Measurements from ENCODE around the gene E2F1. TPM values are rescaled to one million over a fixed set of nuclear protein-coding genes. Genes with fewer than 3 reads are reported as not detected.

E2F1 gene
- total and polyA plus RNA-seq, 10 donors = 2.5 to 6.9 (median 5.0) TPM

GRCh38 chr20:33685328-33686099 is 671 bp downstream of the E2F1 start:
- WGBS, 5 donors = 0 to 3% (median 2%) methylated on average over 12 to 53 of the region's 53 CpGs
- Histone ChIP-seq H3K36me3 (no peaks in the 10 kb centered on the region), H3K4me1 (peaks cover 8 to 60% (median 30%) of the 10 kb centered on the region in 6 donors), H3K9me3 (no peaks in the 10 kb centered on the region), H3K27me3 (replicated peaks in 1 of 7) (no peaks in the 10 kb centered on the region), H3K27ac (peak overlapping the region in 6 of 8 donors; percentile 15 to 74 (median 59)), H3K4me3 (peak overlapping the region; percentile 13 to 75 (median 44))
- intact Hi-C loops (cut with DNase I; ENCODE audit: low total_unique reads) = no loop called here
- DNase-seq = peak; percentile 87
- TF ChIP-seq POLR2A (IDR thresholded peaks at IDR 0.05) = no peak
- TF ChIP-seq, protein P1, sequence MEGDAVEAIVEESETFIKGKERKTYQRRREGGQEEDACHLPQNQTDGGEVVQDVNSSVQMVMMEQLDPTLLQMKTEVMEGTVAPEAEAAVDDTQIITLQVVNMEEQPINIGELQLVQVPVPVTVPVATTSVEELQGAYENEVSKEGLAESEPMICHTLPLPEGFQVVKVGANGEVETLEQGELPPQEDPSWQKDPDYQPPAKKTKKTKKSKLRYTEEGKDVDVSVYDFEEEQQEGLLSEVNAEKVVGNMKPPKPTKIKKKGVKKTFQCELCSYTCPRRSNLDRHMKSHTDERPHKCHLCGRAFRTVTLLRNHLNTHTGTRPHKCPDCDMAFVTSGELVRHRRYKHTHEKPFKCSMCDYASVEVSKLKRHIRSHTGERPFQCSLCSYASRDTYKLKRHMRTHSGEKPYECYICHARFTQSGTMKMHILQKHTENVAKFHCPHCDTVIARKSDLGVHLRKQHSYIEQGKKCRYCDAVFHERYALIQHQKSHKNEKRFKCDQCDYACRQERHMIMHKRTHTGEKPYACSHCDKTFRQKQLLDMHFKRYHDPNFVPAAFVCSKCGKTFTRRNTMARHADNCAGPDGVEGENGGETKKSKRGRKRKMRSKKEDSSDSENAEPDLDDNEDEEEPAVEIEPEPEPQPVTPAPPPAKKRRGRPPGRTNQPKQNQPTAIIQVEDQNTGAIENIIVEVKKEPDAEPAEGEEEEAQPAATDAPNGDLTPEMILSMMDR (IDR thresholded peaks at IDR 0.05 in 8 of 11, conservative IDR thresholded peaks at IDR 0.05 in 3 of 11) = no peak
- peak in 1 of 3 donors; percentile 31 for TF ChIP-seq POLR2AphosphoS5 (IDR thresholded peaks at IDR 0.05)

DNA sequence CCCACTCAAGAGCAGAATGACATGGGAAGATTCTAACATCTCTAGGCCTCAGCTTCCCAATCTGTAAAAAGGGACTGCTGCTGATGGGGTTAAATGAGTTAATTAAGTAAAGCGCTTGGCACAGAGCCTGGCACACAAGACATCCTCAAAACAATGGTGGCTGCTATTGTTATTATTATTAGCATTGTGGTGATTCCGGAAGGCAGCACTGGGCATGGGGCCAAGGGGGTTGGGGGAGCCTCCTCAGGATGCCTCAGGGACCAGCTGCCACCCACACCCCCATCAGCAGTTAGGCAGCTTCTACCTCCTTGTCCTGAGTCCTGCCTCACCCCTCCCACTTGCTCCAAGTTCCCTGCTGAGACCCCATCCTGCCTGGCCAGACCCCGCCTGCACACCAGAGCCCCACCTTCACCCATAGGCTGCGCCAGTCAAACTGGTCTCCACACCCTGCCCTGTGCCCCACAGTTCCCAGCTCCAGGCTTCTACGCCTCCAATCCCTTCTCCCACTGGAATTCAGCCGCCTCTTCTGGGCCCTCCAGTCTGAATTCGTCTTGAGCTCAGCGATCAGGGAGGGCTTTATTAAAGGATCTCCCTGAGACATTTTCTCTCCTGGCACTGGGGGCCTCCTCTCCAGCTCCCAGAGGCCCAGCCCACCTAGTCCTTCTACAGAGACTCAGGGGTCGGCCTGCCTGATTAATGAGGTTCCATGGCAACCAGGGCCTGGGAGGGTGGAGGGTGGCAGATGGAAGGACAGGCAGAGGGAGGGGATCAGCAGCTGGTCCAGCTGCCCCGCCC is 1.5 kb downstream of the E2F1 start:
- no peaks in the 10 kb centered on the region for H3K9me3 ChIP-seq
- 46 to 54% (median 51%) methylated on average over 10 of the region's 10 CpGs for WGBS, 5 donors
- intact Hi-C loops (cut with DNase I; ENCODE audit: low total_unique reads) = no loop called here
- no peak for DNase-seq
- H3K36me3 ChIP-seq = no peaks in the 10 kb centered on the region
- no peaks in the 10 kb centered on the region for H3K27me3 ChIP-seq (replicated peaks in 1 of 7)
- peak overlapping the region in 4 of 8 donors; percentile 46 to 75 (median 50) for H3K4me3 ChIP-seq
- H3K27ac ChIP-seq = peak overlapping the region in 4 of 8 donors; percentile 58 to 74 (median 60)
- TF ChIP-seq POLR2AphosphoS5 (IDR thresholded peaks at IDR 0.05) (no peak), POLR2A (IDR thresholded peaks at IDR 0.05) (no peak)
- TF ChIP-seq, protein P1 (IDR thresholded peaks at IDR 0.05 in 8 of 11, conservative IDR thresholded peaks at IDR 0.05 in 3 of 11) = no peak
- H3K4me1 ChIP-seq = peaks cover 8 to 58% (median 30%) of the 10 kb centered on the region in 6 donors

DNA sequence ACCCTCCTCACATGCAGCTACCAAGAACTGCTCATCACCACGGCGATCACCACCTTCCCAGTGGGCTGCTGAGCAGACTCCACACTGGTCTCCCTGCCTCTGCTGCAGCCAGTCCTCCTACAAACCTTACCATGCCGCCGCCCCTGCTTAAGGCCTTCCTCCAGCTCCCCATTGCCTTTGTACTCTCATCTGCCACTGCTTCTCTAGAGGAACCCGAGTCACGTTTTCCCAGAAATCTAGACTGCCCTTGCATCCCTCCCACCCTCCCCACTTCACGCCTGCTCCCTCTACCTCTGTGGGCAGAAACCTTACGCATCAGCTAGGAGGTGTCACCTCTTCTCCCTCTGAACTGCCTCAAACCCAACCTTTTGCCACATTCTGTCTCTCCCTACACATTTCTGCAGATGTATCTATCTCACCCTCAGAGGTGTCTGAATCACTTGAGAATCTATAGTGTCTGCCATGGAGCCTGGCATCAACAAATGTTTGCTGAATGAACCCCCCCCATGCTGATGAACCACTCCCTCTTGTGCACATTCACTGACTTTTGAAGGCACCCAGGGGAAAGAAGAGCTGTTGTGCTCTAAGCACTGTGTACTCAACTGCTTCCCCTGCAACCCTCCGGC is 4.3 kb downstream of the E2F1 start:
- DNase-seq = no peak
- no peak overlapping the region for H3K4me3 ChIP-seq
- intact Hi-C loops (cut with DNase I; ENCODE audit: low total_unique reads) = no loop called here
- peaks cover 0 to 2% (median 0%) of the 10 kb centered on the region in 6 donors for H3K36me3 ChIP-seq
- H3K27ac ChIP-seq = no peak overlapping the region
- no peaks in the 10 kb centered on the region for H3K27me3 ChIP-seq (replicated peaks in 1 of 7)
- TF ChIP-seq POLR2A (IDR thresholded peaks at IDR 0.05) (no peak), POLR2AphosphoS5 (IDR thresholded peaks at IDR 0.05) (no peak)
- TF ChIP-seq, protein P1 (IDR thresholded peaks at IDR 0.05 in 8 of 11, conservative IDR thresholded peaks at IDR 0.05 in 3 of 11) = no peak
- peaks cover 8 to 42% (median 28%) of the 10 kb centered on the region in 6 donors for H3K4me1 ChIP-seq
- 76 to 86% (median 83%) methylated on average over 9 of the region's 9 CpGs for WGBS, 5 donors
- no peaks in the 10 kb centered on the region for H3K9me3 ChIP-seq

Measured in spleen (tissue), 11 donors.